Measurements from ENCODE around the gene RPTOR. TPM values are rescaled to one million over a fixed set of nuclear protein-coding genes. Genes with fewer than 3 reads are reported as not detected.
A peak's percentile ranks its signal among the peaks of the same experiment; 100 is the strongest.

The RPTOR gene
- total and polyA plus RNA-seq, 2 donors (not counting 3 experiments of a cell fraction or from before 2014, with no cell fraction given): 10.7 to 41.8 TPM

- POLR2A ChIA-PET: no interaction called here
Measured at GRCh38 chr17:80871341-80871740, 326.7 kb downstream of the RPTOR start.

More at GRCh38 chr17:80871341-80871740, 326.7 kb downstream of the RPTOR start:
- Histone ChIP-seq H3K4me3 (replicated peaks in 1 of 3; ENCODE audit: insufficient read depth in 1 of 3, low read depth in 1 of 3, low read length in 3 of 3) (no peak overlapping the region), H2AFZ (ENCODE audit: low read depth, low read length) (no peak overlapping the region), H3K9me1 (replicated peaks; ENCODE audit: control insufficient read depth, extremely low read depth, insufficient read depth, low read length) (no peaks in the 10 kb centered on the region), H3K9me3 (replicated peaks; ENCODE audit: control insufficient read depth, insufficient read depth, low read length) (no peaks in the 10 kb centered on the region), H3K27ac (ENCODE audit: insufficient read depth, low read depth, low read length) (no peak overlapping the region), H3K4me2 (ENCODE audit: insufficient read depth, low read length) (no peak overlapping the region), H3K27me3 (ENCODE audit: control insufficient read depth in 2 of 2, insufficient read depth in 2 of 2, low read length in 2 of 2) (no peaks in the 10 kb centered on the region), H3K79me2 (ENCODE audit: control insufficient read depth, insufficient read depth, low read length) (no peaks in the 10 kb centered on the region), H3K9ac (replicated peaks; ENCODE audit: extremely low read depth, insufficient read depth, low read length) (no peak overlapping the region), H3K4me1 (ENCODE audit: control insufficient read depth, extremely low read depth, insufficient read depth, low read length) (peaks cover 8% of the 10 kb centered on the region), H4K20me1 (replicated peaks; ENCODE audit: control insufficient read depth, extremely low read depth, insufficient read depth, low read length) (no peaks in the 10 kb centered on the region), H3K36me3 (ENCODE audit: control insufficient read depth in 2 of 2, extremely low read depth in 1 of 2, insufficient read depth in 2 of 2, low read length in 2 of 2) (peaks cover 0 to 2% of the 10 kb centered on the region in 2 experiments)
- CTCF ChIA-PET: no interaction called here
- dilution Hi-C loops (cut with MboI; ENCODE audit: extremely low pct_ligation_motif_present, low sequenced_read_pairs) (no loop called here), intact Hi-C loops (cut with micrococcal nuclease) (no loop called here)
- BruUV-seq (replicated peaks): no TSS peak
- peak; percentile 59 for FAIRE-seq
- DNase-seq (ENCODE audit: low read depth, low spot score): no peak
- TF ChIP-seq FOS (IDR thresholded peaks at IDR 0.05; ENCODE audit: borderline replicate concordance, insufficient read depth, low read length) (no peak), POLR2AphosphoS5 (IDR thresholded peaks at IDR 0.05; ENCODE audit: insufficient read depth, low read depth, low read length) (no peak), JUN (IDR thresholded peaks at IDR 0.05; ENCODE audit: borderline replicate concordance, insufficient read depth, insufficient read length, low read depth) (no peak), EZH2 (IDR thresholded peaks at IDR 0.05; ENCODE audit: borderline replicate concordance, low read depth, low read length, severe bottlenecking) (no peak), CTCF (IDR thresholded peaks at IDR 0.05; ENCODE audit: extremely low read depth in 1 of 2, insufficient read depth in 1 of 2, low read depth in 1 of 2, low read length in 2 of 2) (no peak), MAX (IDR thresholded peaks at IDR 0.05; ENCODE audit: insufficient read depth, insufficient read length) (no peak), MYC (IDR thresholded peaks at IDR 0.05; ENCODE audit: low read depth, low read length) (no peak), GATA2 (IDR thresholded peaks at IDR 0.05; ENCODE audit: insufficient read depth, insufficient read length, low read depth, low read length) (no peak), POLR2A (IDR thresholded peaks at IDR 0.05; ENCODE audit: low read depth, low read length) (no peak)

All from endothelial cell of umbilical vein (primary cell).